GM12878 (cell line): ENCODE measurements around the gene MPDZ. TPM values are rescaled to one million over a fixed set of nuclear protein-coding genes. Genes with fewer than 3 reads are reported as not detected.

Experiments used
- ATAC-seq: fragments of 200-7000 bp; cut with Tn5 transposase; 3 replicates; pipeline ENCODE4 v1.9.1; 2020; ENCODE audit warnings: mild to moderate bottlenecking, moderate library complexity
- BruUV-seq: library from RNA; stranded (reverse); fragments of 400-500 nt; replicated peaks from 2 replicates; lab custom pipeline; 2021; lab: Mats Ljungman, UMichigan
- CTCF ChIA-PET: fragments of 300-600 bp; sonication (Branson Sonifier 250); formaldehyde crosslinking; extraction: SDS; loops from one replicate; lab custom pipeline; 2021; ENCODE audit warnings: inconsistent platforms; lab: Yijun Ruan, JAX
- POLR2A ChIA-PET: fragments of 350-600 bp; formaldehyde crosslinking; extraction: SDS; loops from one replicate; lab custom pipeline; 2021; ENCODE audit warnings: inconsistent platforms; lab: Charles Lee
- RAD21 ChIA-PET: fragments of 300-600 bp; sonication (Branson Sonifier 250); formaldehyde crosslinking; loops from one replicate; lab custom pipeline; 2023; ENCODE audit warnings: antibody characterized with exemption; ENCODE audit not compliant: unreplicated experiment; lab: Charles Lee
- SMC1A ChIA-PET: fragments of 300-600 bp; sonication (Branson Sonifier 250); formaldehyde crosslinking; loops from one replicate; lab custom pipeline; 2023; ENCODE audit not compliant: unreplicated experiment, uncharacterized antibody; lab: Charles Lee
- DNase-seq: peaks from one replicate; pipeline ENCODE4 v3.0.0-alpha.2; 2011; ENCODE audit warnings: low read depth, low spot score
- FAIRE-seq: peaks from 3 replicates; lab custom pipeline; 2011; peaks lifted over from hg19 to GRCh38; lab: Jason Lieb, UNC
- H2AFZ ChIP-seq: 2 replicates; pipeline ENCODE4 v1.6.0; 2011; ENCODE audit warnings: low read depth, low read length, control low read depth; ENCODE audit not compliant: control insufficient read depth
- H3K27ac ChIP-seq: 2 replicates; pipeline ENCODE4 v1.5.1; 2011; ENCODE audit warnings: control low read depth; ENCODE audit not compliant: control insufficient read depth, insufficient read depth
- H3K27me3 ChIP-seq, 2 experiments: replicated peaks in 1 of 2; 2 replicates each; pipeline versions ENCODE4 v1.6.0 to v1.6.1; 2011; ENCODE audit warnings: low read length in 1 of 2; ENCODE audit not compliant: control insufficient read depth in 2 of 2, insufficient read depth in 2 of 2
- H3K36me3 ChIP-seq, 2 experiments: 2 replicates each; pipeline ENCODE4 v1.5.1; 2011; ENCODE audit warnings: low read length in 1 of 2; ENCODE audit not compliant: control insufficient read depth in 2 of 2, insufficient read depth in 2 of 2
- H3K4me1 ChIP-seq: 2 replicates; pipeline ENCODE4 v1.6.1; 2011; ENCODE audit warnings: mild to moderate bottlenecking, low read length, moderate library complexity, mixed read lengths; ENCODE audit not compliant: control insufficient read depth, insufficient read depth
- H3K4me2 ChIP-seq: 2 replicates; pipeline ENCODE4 v1.6.0; 2011; ENCODE audit warnings: control low read depth; ENCODE audit not compliant: control insufficient read depth, insufficient read depth
- H3K4me3 ChIP-seq: fragments of 200-600 bp; sonication (generic); 2 replicates; pipeline ENCODE4 v1.5.1; 2016
- H3K79me2 ChIP-seq: 2 replicates; pipeline ENCODE4 v1.6.0; 2011; ENCODE audit warnings: low read length; ENCODE audit not compliant: control insufficient read depth, insufficient read depth
- H3K9ac ChIP-seq: 2 replicates; pipeline ENCODE4 v1.8.0; 2011; ENCODE audit warnings: low read length, control low read depth, mixed read lengths; ENCODE audit not compliant: control insufficient read depth, insufficient read depth
- H3K9me3 ChIP-seq: replicated peaks from 3 replicates; pipeline ENCODE4 v1.5.1; 2011; ENCODE audit warnings: mild to moderate bottlenecking, low read length; ENCODE audit not compliant: control insufficient read depth, insufficient read depth
- H4K20me1 ChIP-seq: 2 replicates; pipeline ENCODE4 v1.6.0; 2011; ENCODE audit not compliant: control insufficient read depth, insufficient read depth
- NR2C2 ChIP-seq: IDR thresholded peaks from 2 replicates; pipeline ENCODE4 v1.6.1; 2011; ENCODE audit warnings: borderline replicate concordance, low read depth; ENCODE audit not compliant: control insufficient read depth, insufficient read length
- POLR2A ChIP-seq: IDR thresholded peaks from 2 replicates; pipeline ENCODE4 v1.6.1; 2011; ENCODE audit warnings: low read depth, mild to moderate bottlenecking, low read length
- POU2F2 ChIP-seq: IDR thresholded peaks from 3 replicates; pipeline ENCODE4 v1.6.1; 2011; ENCODE audit warnings: low read depth, mild to moderate bottlenecking, low read length, borderline replicate concordance
- RELA ChIP-seq: fragments of 450-650 bp; IDR thresholded peaks from 2 replicates; pipeline ENCODE4 v1.8.0; 2014; ENCODE audit warnings: borderline replicate concordance; ENCODE audit not compliant: partially characterized antibody
- YBX1 ChIP-seq: fragments of 450-650 bp; IDR thresholded peaks from 2 replicates; pipeline ENCODE4 v1.6.1; 2016; ENCODE audit warnings: antibody characterized with exemption
- ZBED1 ChIP-seq: IDR thresholded peaks from 2 replicates; pipeline ENCODE4 v1.6.1; 2016; ENCODE audit warnings: borderline replicate concordance
- ZNF384 ChIP-seq: IDR thresholded peaks from 2 replicates; pipeline ENCODE4 v1.6.1; 2012; ENCODE audit warnings: low read depth, mild to moderate bottlenecking, low read length, improper control_type of control experiment, borderline replicate concordance
- ZZZ3 ChIP-seq: IDR thresholded peaks from 2 replicates; pipeline ENCODE4 v1.6.1; 2011; ENCODE audit warnings: low read depth; ENCODE audit not compliant: control insufficient read depth, insufficient read length
- WGBS: methylation state at CpG from one replicate; pipeline ENCODE4 v1.1.6; 2016; ENCODE audit warnings: low lambda C conversion rate; ENCODE audit not compliant: insufficient replicate concordance, insufficient coverage; ENCODE audit errors: missing lambda C conversion rate; 5-methylcytosine and 5-hydroxymethylcytosine counted together
- in situ Hi-C: fragments of 300-500 bp; cut with MboI; formaldehyde crosslinking; loops from 9 replicates; pipeline ENCODE4 v1.14.3; 2018; ENCODE audit warnings: mixed read lengths
- intact Hi-C: fragments of 100-400 bp; cut with micrococcal nuclease; formaldehyde crosslinking; loops from one replicate; pipeline ENCODE4 v1.14.2; 2022; ENCODE audit not compliant: unreplicated experiment
- polyA plus RNA-seq, 11 experiments: library from polyadenylated mRNA; depleted of rRNA in 4 of 11; unstranded in 6 of 11; stranded (reverse) in 5 of 11; fragments of >200 nt; fragmentation: Nextera tagmentation in 4 of 11; fragmentation: Illumina TruSeq in 1 of 11; extraction: Ambion mirVana in 4 of 11; extraction: Trizol in 1 of 11; gene quantifications; 1 replicate in 1 of 11; 2 replicates in 10 of 11; pipeline versions ENCODE4 v1.2.1 to v1.2.3, GENCODE V29; 2011 to 2016; ENCODE audit warnings: inconsistent platforms in 2 of 11, missing spikeins in 2 of 11, low read depth in 1 of 11
- total RNA-seq, 4 experiments: library from RNA; depleted of rRNA in 3 of 4; stranded (reverse); fragments of >200 nt in 3 of 4; fragmentation: Illumina TruSeq in 1 of 4; extraction: Trizol in 1 of 4; gene quantifications; 2 replicates each; pipeline versions ENCODE4 v1.2.1 to v1.2.3, GENCODE V29; 2013 to 2021
- TF ChIP-seq, protein P1 (sequence below): fragments of 450-650 bp; IDR thresholded peaks from 2 replicates; pipeline ENCODE4 v1.6.1; 2017; ENCODE audit warnings: borderline replicate concordance
- TF ChIP-seq, protein P2 (sequence below): fragments of 450-650 bp; conservative IDR thresholded peaks from 2 replicates; pipeline ENCODE4 v1.6.1; 2017; ENCODE audit warnings: mild to moderate bottlenecking, moderate library complexity

MPDZ gene
- total and polyA plus RNA-seq, 10 of the 15 experiments (the other 5 are each of a cell fraction or from before 2014, with no cell fraction given) = 0.36 TPM; not detected in 9

DNA sequence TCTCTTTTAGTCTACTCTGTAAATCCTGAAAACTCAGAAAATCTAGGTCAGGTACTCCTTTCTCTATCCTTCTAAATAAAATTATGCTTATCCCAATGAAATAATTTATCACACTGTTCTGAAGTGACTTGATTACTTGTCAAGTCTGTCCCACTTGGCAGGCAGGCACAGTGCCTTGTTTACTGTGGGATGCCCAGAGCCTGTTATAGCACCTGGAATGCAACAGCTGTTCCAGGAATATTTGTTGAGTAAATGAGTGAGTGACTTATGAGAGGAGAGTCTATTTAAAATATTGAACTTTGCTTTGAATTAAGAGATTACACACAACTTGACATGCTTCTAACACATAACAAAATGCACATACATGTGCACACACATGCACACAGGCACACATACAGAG, 130.0 kb downstream of the MPDZ start:
- Histone ChIP-seq H3K9me3 (no peaks in the 10 kb centered on the region), H3K79me2 (no peaks in the 10 kb centered on the region), H3K4me3 (no peak overlapping the region), H3K4me1 (no peaks in the 10 kb centered on the region), H3K9ac (no peak overlapping the region), H3K4me2 (no peak overlapping the region), H4K20me1 (no peaks in the 10 kb centered on the region), H3K36me3 (no peaks in the 10 kb centered on the region), H2AFZ (no peak overlapping the region), H3K27ac (no peak overlapping the region), H3K27me3 (no peaks in the 10 kb centered on the region)
- ChIA-PET CTCF (no interaction called here), SMC1A (no interaction called here), RAD21 (no interaction called here), POLR2A (no interaction called here)
- ATAC-seq = no peak
- no peak for FAIRE-seq
- in situ Hi-C loops (no loop called here), intact Hi-C loops (no loop called here)
- TF ChIP-seq, protein P1, sequence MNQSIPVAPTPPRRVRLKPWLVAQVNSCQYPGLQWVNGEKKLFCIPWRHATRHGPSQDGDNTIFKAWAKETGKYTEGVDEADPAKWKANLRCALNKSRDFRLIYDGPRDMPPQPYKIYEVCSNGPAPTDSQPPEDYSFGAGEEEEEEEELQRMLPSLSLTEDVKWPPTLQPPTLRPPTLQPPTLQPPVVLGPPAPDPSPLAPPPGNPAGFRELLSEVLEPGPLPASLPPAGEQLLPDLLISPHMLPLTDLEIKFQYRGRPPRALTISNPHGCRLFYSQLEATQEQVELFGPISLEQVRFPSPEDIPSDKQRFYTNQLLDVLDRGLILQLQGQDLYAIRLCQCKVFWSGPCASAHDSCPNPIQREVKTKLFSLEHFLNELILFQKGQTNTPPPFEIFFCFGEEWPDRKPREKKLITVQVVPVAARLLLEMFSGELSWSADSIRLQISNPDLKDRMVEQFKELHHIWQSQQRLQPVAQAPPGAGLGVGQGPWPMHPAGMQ = no peak
- no peak for TF ChIP-seq YBX1
- no peak for TF ChIP-seq POU2F2
- TF ChIP-seq, protein P2, sequence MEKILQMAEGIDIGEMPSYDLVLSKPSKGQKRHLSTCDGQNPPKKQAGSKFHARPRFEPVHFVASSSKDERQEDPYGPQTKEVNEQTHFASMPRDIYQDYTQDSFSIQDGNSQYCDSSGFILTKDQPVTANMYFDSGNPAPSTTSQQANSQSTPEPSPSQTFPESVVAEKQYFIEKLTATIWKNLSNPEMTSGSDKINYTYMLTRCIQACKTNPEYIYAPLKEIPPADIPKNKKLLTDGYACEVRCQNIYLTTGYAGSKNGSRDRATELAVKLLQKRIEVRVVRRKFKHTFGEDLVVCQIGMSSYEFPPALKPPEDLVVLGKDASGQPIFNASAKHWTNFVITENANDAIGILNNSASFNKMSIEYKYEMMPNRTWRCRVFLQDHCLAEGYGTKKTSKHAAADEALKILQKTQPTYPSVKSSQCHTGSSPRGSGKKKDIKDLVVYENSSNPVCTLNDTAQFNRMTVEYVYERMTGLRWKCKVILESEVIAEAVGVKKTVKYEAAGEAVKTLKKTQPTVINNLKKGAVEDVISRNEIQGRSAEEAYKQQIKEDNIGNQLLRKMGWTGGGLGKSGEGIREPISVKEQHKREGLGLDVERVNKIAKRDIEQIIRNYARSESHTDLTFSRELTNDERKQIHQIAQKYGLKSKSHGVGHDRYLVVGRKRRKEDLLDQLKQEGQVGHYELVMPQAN = no peak
- no peak for TF ChIP-seq ZBED1
- no peak for DNase-seq
- no TSS peak for BruUV-seq

DNA sequence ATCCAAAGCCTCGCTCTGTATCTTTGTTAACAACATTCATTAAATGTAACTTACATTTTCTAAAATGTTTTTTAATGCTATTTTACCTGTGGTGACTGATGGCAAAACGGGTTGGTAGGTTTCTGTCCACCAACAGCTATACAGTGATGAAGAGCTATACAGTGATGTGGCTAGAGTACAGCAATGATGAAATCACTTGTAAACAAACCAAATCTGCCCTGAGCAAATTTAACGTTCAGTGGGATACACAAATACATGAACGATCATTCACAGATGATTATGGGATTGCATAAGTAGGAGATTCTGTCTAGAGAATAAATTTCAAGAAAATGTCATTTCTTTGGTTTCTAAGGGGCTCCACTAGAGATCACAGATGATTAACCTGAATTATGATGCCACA, 132.7 kb downstream of the MPDZ start:
- POLR2A ChIA-PET = no interaction called here
- Histone ChIP-seq H3K36me3 (no peaks in the 10 kb centered on the region), H2AFZ (no peak overlapping the region), H3K27me3 (no peaks in the 10 kb centered on the region), H3K4me2 (no peak overlapping the region), H4K20me1 (no peaks in the 10 kb centered on the region), H3K79me2 (no peaks in the 10 kb centered on the region), H3K9ac (no peak overlapping the region), H3K9me3 (no peaks in the 10 kb centered on the region), H3K27ac (no peak overlapping the region), H3K4me1 (no peaks in the 10 kb centered on the region), H3K4me3 (no peak overlapping the region)
- intact Hi-C loops (no loop called here), in situ Hi-C loops (no loop called here)
- SMC1A ChIA-PET = interaction anchor here (1.6 kb wide), 1 partner anchor 21 kb away, joined by 3 read pairs; no protein-coding TSS in a partner anchor
- no TSS peak for BruUV-seq
- WGBS = 0% methylated on average over 4 of the region's 4 CpGs
- RAD21 ChIA-PET = no interaction called here
- DNase-seq (no peak), ATAC-seq (no peak), FAIRE-seq (no peak)
- TF ChIP-seq NR2C2 = no peak
- no peak for TF ChIP-seq ZNF384
- TF ChIP-seq ZZZ3 = no peak
- no peak for TF ChIP-seq RELA
- TF ChIP-seq, protein P1 = no peak
- TF ChIP-seq POLR2A = no peak
- no peak for TF ChIP-seq YBX1
- CTCF ChIA-PET = no interaction called here
